ENCODE measurements around the gene SLAMF7. TPM values are rescaled to one million over a fixed set of nuclear protein-coding genes. Genes with fewer than 3 reads are reported as not detected.

Gene SLAMF7
- total and polyA plus RNA-seq, 10 of the 15 experiments (the other 5 are each of a cell fraction or from before 2014, with no cell fraction given), result 66.6 to 284 (median 108) TPM

GRCh38 chr1:160795951-160796383 lies 56.9 kb downstream of the SLAMF7 start, which contains the start of gene LY9 (continued):
- TF ChIP-seq NKRF (conservative IDR thresholded peaks at IDR 0.05), result peak; percentile 74; the same call in 1 of the 2 replicates
- TF ChIP-seq MEF2B (IDR thresholded peaks at IDR 0.05; ENCODE audit: partially characterized antibody, poor library complexity, severe bottlenecking), result peak; percentile 97
- TF ChIP-seq POLR2AphosphoS2 (IDR thresholded peaks at IDR 0.05; ENCODE audit: low read depth, low read length), result no peak
- TF ChIP-seq ELK1 (IDR thresholded peaks at IDR 0.05; ENCODE audit: low read depth, low read length), result peak; percentile 64
- peak; percentile 93 to 98 for TF ChIP-seq IKZF2 (IDR thresholded peaks at IDR 0.05)
- peak; percentile 98 for TF ChIP-seq MEF2A (IDR thresholded peaks at IDR 0.05; ENCODE audit: insufficient read depth, low read depth, low read length)
- TF ChIP-seq ATF2 (IDR thresholded peaks at IDR 0.05; ENCODE audit: low read length), result peak; percentile 94
- peak; percentile 53 for TF ChIP-seq ZNF24 (IDR thresholded peaks at IDR 0.05)
- TF ChIP-seq SREBF2 (IDR thresholded peaks at IDR 0.05; ENCODE audit: low read length), result no peak
- TF ChIP-seq HDAC2 (IDR thresholded peaks at IDR 0.05), result no peak

Data from GM12878 (cell line).